Upper lobe of left lung (tissue), 6 donors: ENCODE results near the gene ABCD1. TPM values are rescaled to one million over a fixed set of nuclear protein-coding genes. Genes with fewer than 3 reads are reported as not detected.
A peak's percentile ranks its signal among the peaks of the same experiment; 100 is the strongest.

Experiments
- ATAC-seq, 2 donors: fragments of 200-7000 bp; cut with Tn5 transposase; one replicate each; pipeline ENCODE4 v1.9.1; 2022; ENCODE audit warnings: mild to moderate bottlenecking in 2 of 2, moderate library complexity in 2 of 2; ENCODE audit not compliant: low FRiP score in 2 of 2
- DNase-seq, 2 donors: peaks; one replicate each; pipeline ENCODE4 v3.0.0-alpha.2; 2019 to 2020
- H3K27ac ChIP-seq, 4 donors: fragments of 200-600 bp; sonication (generic); one replicate each; pipeline ENCODE4 v1.5.1; 2016 to 2019
- H3K27me3 ChIP-seq, 4 donors: fragments of 200-600 bp; sonication (generic); one replicate each; pipeline ENCODE4 v1.5.1; 2017 to 2019
- H3K36me3 ChIP-seq, 4 donors: fragments of 200-600 bp; sonication (generic); one replicate each; pipeline ENCODE4 v1.5.1; 2016 to 2019
- H3K4me1 ChIP-seq, 4 donors: fragments of 200-600 bp; sonication (generic); one replicate each; pipeline ENCODE4 v1.5.1; 2018 to 2019
- H3K4me3 ChIP-seq, 4 donors: fragments of 200-600 bp; sonication (generic); one replicate each; pipeline ENCODE4 v1.5.1; 2017 to 2019; ENCODE audit warnings: mild to moderate bottlenecking in 2 of 4, moderate library complexity in 1 of 4
- H3K9me3 ChIP-seq, 4 donors: fragments of 200-600 bp; sonication (generic); one replicate each; pipeline ENCODE4 v1.5.1; 2018 to 2019
- EP300 ChIP-seq, 4 donors: sonication (generic); formaldehyde crosslinking; IDR thresholded peaks; one replicate each; pipeline ENCODE4 v1.5.1; 2017; ENCODE audit warnings: antibody characterized with exemption in 4 of 4, control low read depth in 2 of 4
- POLR2A ChIP-seq, 4 donors: fragments of 450-650 bp; IDR thresholded peaks; one replicate each; pipeline ENCODE4 v1.5.1; 2016 to 2017; ENCODE audit warnings: antibody characterized with exemption in 4 of 4, mild to moderate bottlenecking in 2 of 4
- POLR2AphosphoS5 ChIP-seq, 2 donors: sonication (generic); formaldehyde crosslinking; IDR thresholded peaks; one replicate each; pipeline ENCODE4 v1.5.1; 2017; ENCODE audit warnings: antibody characterized with exemption in 2 of 2
- WGBS, 2 donors: methylation state at CpG; one replicate each; pipeline ENCODE4 v1.1.5; 2017 to 2018; 5-methylcytosine and 5-hydroxymethylcytosine counted together
- total RNA-seq, 6 donors: library from RNA; depleted of rRNA in 4 of 6; stranded (reverse); fragments of >200 nt in 4 of 6; gene quantifications; one replicate each; pipeline versions ENCODE4 v1.1.0 to v1.2.1, GENCODE V29; 2016 to 2021
- TF ChIP-seq, protein P1 (sequence below), 6 experiments: fragments of 450-650 bp in 4 of 6; fragments of 200-600 bp in 2 of 6; sonication (generic) in 2 of 6; IDR thresholded peaks; one replicate each; pipeline ENCODE4 v1.5.1; 2016 to 2019; ENCODE audit warnings: antibody characterized with exemption in 6 of 6
- donor health status: DM: no; HTN: no; CAD: no; lungs with moderate emphysema.
- donor health status: DM: no; HTN: yes; CAD: no; lungs with severe emphysema.

Gene ABCD1
- total RNA-seq, 6 donors from 2014 or later: 9.8 to 28.1 (median 17.9) TPM

DNA sequence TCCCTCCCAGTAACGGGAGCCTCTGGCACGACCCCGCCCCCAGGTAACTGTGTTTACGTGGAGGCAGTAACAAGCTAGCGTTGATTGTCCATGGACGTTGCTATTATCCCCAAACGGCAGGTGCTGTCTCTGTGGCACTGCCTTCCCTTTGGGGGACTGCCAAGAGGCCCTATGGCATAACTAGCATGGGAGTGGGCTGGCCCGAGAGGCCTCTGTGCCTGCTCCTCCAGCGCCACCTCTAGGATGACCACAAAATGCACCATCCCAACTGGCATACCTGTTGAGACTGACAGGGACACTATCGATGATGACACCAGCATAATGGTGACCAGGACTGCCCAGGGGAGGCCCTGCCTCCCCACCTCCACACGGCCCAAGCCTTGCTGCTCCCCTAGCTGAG is 57.7 kb downstream of the ABCD1 start:
- DNase-seq (no peak), ATAC-seq (no peak)
- Histone ChIP-seq H3K27ac (no peak overlapping the region), H3K9me3 (no peaks in the 10 kb centered on the region), H3K27me3 (peaks cover 0 to 12% (median 0%) of the 10 kb centered on the region in 4 donors), H3K4me1 (peaks cover 0 to 13% (median 1%) of the 10 kb centered on the region in 4 donors), H3K36me3 (peaks cover 0 to 26% (median 15%) of the 10 kb centered on the region in 4 donors), H3K4me3 (no peak overlapping the region)
- TF ChIP-seq POLR2AphosphoS5 (IDR thresholded peaks at IDR 0.05): no peak
- TF ChIP-seq, protein P1, sequence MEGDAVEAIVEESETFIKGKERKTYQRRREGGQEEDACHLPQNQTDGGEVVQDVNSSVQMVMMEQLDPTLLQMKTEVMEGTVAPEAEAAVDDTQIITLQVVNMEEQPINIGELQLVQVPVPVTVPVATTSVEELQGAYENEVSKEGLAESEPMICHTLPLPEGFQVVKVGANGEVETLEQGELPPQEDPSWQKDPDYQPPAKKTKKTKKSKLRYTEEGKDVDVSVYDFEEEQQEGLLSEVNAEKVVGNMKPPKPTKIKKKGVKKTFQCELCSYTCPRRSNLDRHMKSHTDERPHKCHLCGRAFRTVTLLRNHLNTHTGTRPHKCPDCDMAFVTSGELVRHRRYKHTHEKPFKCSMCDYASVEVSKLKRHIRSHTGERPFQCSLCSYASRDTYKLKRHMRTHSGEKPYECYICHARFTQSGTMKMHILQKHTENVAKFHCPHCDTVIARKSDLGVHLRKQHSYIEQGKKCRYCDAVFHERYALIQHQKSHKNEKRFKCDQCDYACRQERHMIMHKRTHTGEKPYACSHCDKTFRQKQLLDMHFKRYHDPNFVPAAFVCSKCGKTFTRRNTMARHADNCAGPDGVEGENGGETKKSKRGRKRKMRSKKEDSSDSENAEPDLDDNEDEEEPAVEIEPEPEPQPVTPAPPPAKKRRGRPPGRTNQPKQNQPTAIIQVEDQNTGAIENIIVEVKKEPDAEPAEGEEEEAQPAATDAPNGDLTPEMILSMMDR (IDR thresholded peaks at IDR 0.05): no peak
- TF ChIP-seq POLR2A (IDR thresholded peaks at IDR 0.05): no peak
- no peak for TF ChIP-seq EP300 (IDR thresholded peaks at IDR 0.05)
- 68% methylated on average over 11 of the region's 11 CpGs; no CpG with 5 or more reads in 1 of the 2 donors for WGBS, 2 donors

GRCh38 chrX:153782871-153783270 is 58.2 kb downstream of the ABCD1 start:
- no peak overlapping the region for H3K4me3 ChIP-seq
- DNase-seq (peak in 1 of 2 donors; percentile 62), ATAC-seq (no peak)
- peaks cover 0 to 12% (median 0%) of the 10 kb centered on the region in 4 donors for H3K27me3 ChIP-seq
- no peak overlapping the region for H3K27ac ChIP-seq
- H3K36me3 ChIP-seq: peaks cover 0 to 31% (median 17%) of the 10 kb centered on the region in 4 donors
- WGBS, 2 donors: 94% methylated on average over 13 of the region's 14 CpGs; no CpG with 5 or more reads in 1 of the 2 donors
- no peak for TF ChIP-seq EP300 (IDR thresholded peaks at IDR 0.05)
- no peak for TF ChIP-seq POLR2AphosphoS5 (IDR thresholded peaks at IDR 0.05)
- TF ChIP-seq POLR2A (IDR thresholded peaks at IDR 0.05): no peak
- TF ChIP-seq, protein P1 (IDR thresholded peaks at IDR 0.05): no peak
- peaks cover 0 to 13% (median 1%) of the 10 kb centered on the region in 4 donors for H3K4me1 ChIP-seq
- no peaks in the 10 kb centered on the region for H3K9me3 ChIP-seq

DNA sequence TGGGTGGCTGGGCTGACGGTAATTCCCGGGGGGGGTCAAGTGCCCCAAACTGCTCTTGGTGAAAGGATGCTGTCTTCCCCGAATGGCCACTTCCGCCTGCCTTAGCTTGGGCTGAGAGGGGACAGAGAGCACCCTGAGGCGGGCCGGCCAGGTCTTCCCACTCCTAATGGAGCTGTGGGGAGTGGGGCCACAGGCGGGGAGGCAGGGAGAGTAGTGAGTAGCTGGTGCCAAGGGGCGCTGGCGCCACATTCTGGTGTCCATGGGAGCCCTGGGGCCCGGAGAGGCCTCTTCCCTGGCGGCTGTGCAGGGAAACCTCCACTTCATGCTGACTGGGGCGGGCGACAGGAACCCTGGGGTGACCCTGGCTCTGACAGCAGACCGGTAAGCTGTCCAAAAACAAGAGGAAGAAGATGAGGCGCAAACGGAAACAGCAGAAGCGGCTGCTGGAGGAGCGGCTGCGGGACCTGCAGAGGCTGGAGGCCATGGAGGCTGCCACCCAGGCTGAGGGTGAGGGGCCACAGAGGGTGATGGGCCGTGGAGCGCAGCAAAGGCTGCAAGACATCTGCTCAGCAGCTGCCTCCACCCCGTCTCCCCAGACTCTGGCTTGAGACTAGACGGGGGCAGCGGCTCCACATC is 58.8 kb downstream of the ABCD1 start:
- ATAC-seq (no peak), DNase-seq (peak in 1 of 2 donors; percentile 39)
- Histone ChIP-seq H3K4me1 (peaks cover 0 to 13% (median 1%) of the 10 kb centered on the region in 4 donors), H3K36me3 (peaks cover 0 to 33% (median 20%) of the 10 kb centered on the region in 4 donors), H3K27ac (no peak overlapping the region), H3K9me3 (no peaks in the 10 kb centered on the region), H3K27me3 (peaks cover 0 to 7% (median 0%) of the 10 kb centered on the region in 4 donors), H3K4me3 (no peak overlapping the region)
- 66 to 92% methylated on average over 7 to 21 of the region's 24 CpGs for WGBS, 2 donors
- TF ChIP-seq POLR2AphosphoS5 (IDR thresholded peaks at IDR 0.05) (no peak), POLR2A (IDR thresholded peaks at IDR 0.05) (no peak), EP300 (IDR thresholded peaks at IDR 0.05) (no peak)
- TF ChIP-seq, protein P1 (IDR thresholded peaks at IDR 0.05): no peak

- Histone ChIP-seq H3K27me3 (peaks cover 0 to 4% (median 0%) of the 10 kb centered on the region in 4 donors), H3K36me3 (peaks cover 0 to 42% (median 20%) of the 10 kb centered on the region in 4 donors), H3K9me3 (no peaks in the 10 kb centered on the region), H3K4me3 (no peak overlapping the region), H3K27ac (no peak overlapping the region), H3K4me1 (peaks cover 0 to 13% (median 1%) of the 10 kb centered on the region in 4 donors)
- peak in 1 of 2 donors; percentile 47 for DNase-seq
- no peak for TF ChIP-seq POLR2A (IDR thresholded peaks at IDR 0.05)
- no peak for TF ChIP-seq POLR2AphosphoS5 (IDR thresholded peaks at IDR 0.05)
- TF ChIP-seq EP300 (IDR thresholded peaks at IDR 0.05): no peak
- TF ChIP-seq, protein P1 (IDR thresholded peaks at IDR 0.05): no peak
- WGBS, 2 donors: 90% methylated on average over 23 of the region's 27 CpGs; no CpG with 5 or more reads in 1 of the 2 donors
- no peak for ATAC-seq
Observed at GRCh38 chrX:153784325-153784967, 59.8 kb downstream of the ABCD1 start.
